ENCODE measurements around the gene OR6B2.

GRCh38 chr2:239985356-239985755 lies 44.9 kb downstream of the OR6B2 start:
- TF ChIP-seq HDGF (IDR thresholded peaks at IDR 0.05; ENCODE audit: borderline replicate concordance) = no peak
- TF ChIP-seq FOXA1 (IDR thresholded peaks at IDR 0.05) = no peak
- TF ChIP-seq, protein P1, sequence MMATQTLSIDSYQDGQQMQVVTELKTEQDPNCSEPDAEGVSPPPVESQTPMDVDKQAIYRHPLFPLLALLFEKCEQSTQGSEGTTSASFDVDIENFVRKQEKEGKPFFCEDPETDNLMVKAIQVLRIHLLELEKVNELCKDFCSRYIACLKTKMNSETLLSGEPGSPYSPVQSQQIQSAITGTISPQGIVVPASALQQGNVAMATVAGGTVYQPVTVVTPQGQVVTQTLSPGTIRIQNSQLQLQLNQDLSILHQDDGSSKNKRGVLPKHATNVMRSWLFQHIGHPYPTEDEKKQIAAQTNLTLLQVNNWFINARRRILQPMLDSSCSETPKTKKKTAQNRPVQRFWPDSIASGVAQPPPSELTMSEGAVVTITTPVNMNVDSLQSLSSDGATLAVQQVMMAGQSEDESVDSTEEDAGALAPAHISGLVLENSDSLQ (IDR thresholded peaks at IDR 0.05) = no peak
- no peak for TF ChIP-seq NFRKB (IDR thresholded peaks at IDR 0.05)
- no peak for TF ChIP-seq BHLHE40 (IDR thresholded peaks at IDR 0.05; ENCODE audit: borderline replicate concordance)
- TF ChIP-seq FOXM1 (IDR thresholded peaks at IDR 0.05; ENCODE audit: borderline replicate concordance) = no peak
- no peak for TF ChIP-seq TARDBP (IDR thresholded peaks at IDR 0.05)
- no peak for TF ChIP-seq SP1 (IDR thresholded peaks at IDR 0.05)
- no peak for TF ChIP-seq ARNT (IDR thresholded peaks at IDR 0.05)
- no peak for TF ChIP-seq CTBP1 (IDR thresholded peaks at IDR 0.05; ENCODE audit: borderline replicate concordance)
- TF ChIP-seq ELF4 (IDR thresholded peaks at IDR 0.05) = no peak
- no peak for TF ChIP-seq SUZ12 (IDR thresholded peaks at IDR 0.05)
- no peak for TF ChIP-seq ZNF384 (IDR thresholded peaks at IDR 0.05)
- TF ChIP-seq FOXK2 (IDR thresholded peaks at IDR 0.05) = no peak

Measured in HEK293T (cell line).